ENCODE results near the gene FBXL20. TPM values are rescaled to one million over a fixed set of nuclear protein-coding genes. Genes with fewer than 3 reads are reported as not detected.

FBXL20 gene
- total and polyA plus RNA-seq, 9 of the 15 experiments (the other 6 are each of a cell fraction or from before 2014, with no cell fraction given): 1.8 to 15.1 (median 5.6) TPM

DNA sequence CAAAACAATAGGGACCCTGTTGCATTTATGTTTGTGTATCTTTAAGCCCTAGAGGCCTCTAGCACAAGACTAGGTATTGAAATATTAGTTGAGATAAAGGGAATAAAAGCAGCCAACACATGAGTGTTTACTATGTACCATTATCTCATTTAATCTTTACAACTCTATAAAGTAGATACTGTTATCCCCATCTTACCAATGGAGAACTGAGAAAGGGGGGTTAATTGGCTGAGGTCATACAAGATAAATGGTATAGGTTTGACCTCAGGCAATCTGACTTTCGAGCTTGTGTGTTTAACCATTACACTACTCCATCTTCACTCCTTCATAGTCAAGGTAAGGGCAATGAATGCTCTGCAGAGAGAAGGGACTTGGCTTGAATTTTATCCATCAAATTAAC, 149.4 kb downstream of the FBXL20 start:
- in situ Hi-C loops (cut with MboI) (no loop called here), intact Hi-C loops (cut with micrococcal nuclease) (no loop called here)
- POLR2A ChIA-PET: interaction anchor here (0.8 to 1.4 kb wide), 2 partner anchors 9 to 13 kb away, joined by 3 to 4 read pairs; no protein-coding TSS in a partner anchor
- no peaks in the 10 kb centered on the region for H3K79me2 ChIP-seq (ENCODE audit: control insufficient read depth, insufficient read depth, low read length)
- no TSS peak for BruUV-seq (replicated peaks)
- FAIRE-seq (no peak), DNase-seq (ENCODE audit: extremely low read depth in 1 of 4, low spot score in 3 of 4) (no peak), ATAC-seq (no peak)
- no peaks in the 10 kb centered on the region for H4K20me1 ChIP-seq (replicated peaks; ENCODE audit: control insufficient read depth, insufficient read depth, low read length)
- H3K4me2 ChIP-seq (ENCODE audit: insufficient read depth, low read length): no peak overlapping the region
- H3K4me1 ChIP-seq (replicated peaks in 1 of 2; ENCODE audit: control insufficient read depth in 2 of 2, insufficient read depth in 2 of 2, low read length in 2 of 2): no peaks in the 10 kb centered on the region
- H3K27ac ChIP-seq (ENCODE audit: extremely low read depth, low read depth, low read length): no peak overlapping the region
- no peaks in the 10 kb centered on the region for H3K9me3 ChIP-seq (replicated peaks; ENCODE audit: control insufficient read depth, insufficient read depth, low read depth, low read length)
- no peak overlapping the region for H3K9ac ChIP-seq (ENCODE audit: insufficient read depth in 1 of 2, low read depth in 2 of 2, low read length in 2 of 2)
- H3K4me3 ChIP-seq: no peak overlapping the region
- no peak overlapping the region for H2AFZ ChIP-seq (ENCODE audit: low read depth, low read length)
- H3K9me1 ChIP-seq (ENCODE audit: control insufficient read depth, insufficient read depth, low read length): no peaks in the 10 kb centered on the region
- H3K27me3 ChIP-seq (ENCODE audit: control insufficient read depth in 2 of 2, insufficient read depth in 2 of 2, low read length in 2 of 2): no peaks in the 10 kb centered on the region
- no peaks in the 10 kb centered on the region; the same call in 2 of the 3 replicates for H3K36me3 ChIP-seq (ENCODE audit: control insufficient read depth, insufficient read depth, low read length)
- WGBS (ENCODE audit: insufficient coverage, low coverage, missing lambda C conversion rate): 45% methylated on average over 1 of the region's 1 CpG
- CTCF ChIA-PET (ENCODE audit: low intra/inter-chr PET ratio): no interaction called here
- TF ChIP-seq, protein P1, sequence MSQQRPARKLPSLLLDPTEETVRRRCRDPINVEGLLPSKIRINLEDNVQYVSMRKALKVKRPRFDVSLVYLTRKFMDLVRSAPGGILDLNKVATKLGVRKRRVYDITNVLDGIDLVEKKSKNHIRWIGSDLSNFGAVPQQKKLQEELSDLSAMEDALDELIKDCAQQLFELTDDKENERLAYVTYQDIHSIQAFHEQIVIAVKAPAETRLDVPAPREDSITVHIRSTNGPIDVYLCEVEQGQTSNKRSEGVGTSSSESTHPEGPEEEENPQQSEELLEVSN (IDR thresholded peaks at IDR 0.05; ENCODE audit: borderline replicate concordance in 1 of 2, extremely low read depth in 1 of 2, insufficient read depth in 1 of 2, insufficient read length in 1 of 2, low read depth in 1 of 2, low read length in 1 of 2, poor library complexity in 1 of 2, severe bottlenecking in 1 of 2): no peak
- TF ChIP-seq MTA3 (IDR thresholded peaks at IDR 0.05; ENCODE audit: borderline replicate concordance) (no peak), ZNF780A (CRISPR knock-in tag; IDR thresholded peaks at IDR 0.05) (no peak), CREB1 (IDR thresholded peaks at IDR 0.05) (no peak), CREB1 (CRISPR knock-in tag; IDR thresholded peaks at IDR 0.05) (no peak), ZNF584 (CRISPR knock-in tag; IDR thresholded peaks at IDR 0.05; ENCODE audit: low read depth) (no peak), TEAD2 (tag; IDR thresholded peaks at IDR 0.05) (no peak), ZNF551 (CRISPR knock-in tag; IDR thresholded peaks at IDR 0.05) (no peak), ZNF766 (CRISPR knock-in tag; conservative IDR thresholded peaks at IDR 0.05) (no peak), ZNF778 (CRISPR knock-in tag; IDR thresholded peaks at IDR 0.05) (no peak), ZNF668 (CRISPR knock-in tag; IDR thresholded peaks at IDR 0.05) (no peak), NFIX (CRISPR knock-in tag; IDR thresholded peaks at IDR 0.05; ENCODE audit: low read depth) (no peak), ZNF507 (tag; conservative IDR thresholded peaks at IDR 0.05) (no peak), NONO (IDR thresholded peaks at IDR 0.05; ENCODE audit: low read depth in 2 of 2, low read length in 1 of 2) (no peak), ZNF12 (CRISPR knock-in tag; IDR thresholded peaks at IDR 0.05) (no peak), ZNF431 (CRISPR knock-in tag; IDR thresholded peaks at IDR 0.05) (no peak), TBL1XR1 (IDR thresholded peaks at IDR 0.05; ENCODE audit: low read length in 2 of 2) (no peak), BRCA1 (IDR thresholded peaks at IDR 0.05) (no peak), BRCA1 (CRISPR knock-in tag; IDR thresholded peaks at IDR 0.05) (no peak)
- TF ChIP-seq, protein P2, sequence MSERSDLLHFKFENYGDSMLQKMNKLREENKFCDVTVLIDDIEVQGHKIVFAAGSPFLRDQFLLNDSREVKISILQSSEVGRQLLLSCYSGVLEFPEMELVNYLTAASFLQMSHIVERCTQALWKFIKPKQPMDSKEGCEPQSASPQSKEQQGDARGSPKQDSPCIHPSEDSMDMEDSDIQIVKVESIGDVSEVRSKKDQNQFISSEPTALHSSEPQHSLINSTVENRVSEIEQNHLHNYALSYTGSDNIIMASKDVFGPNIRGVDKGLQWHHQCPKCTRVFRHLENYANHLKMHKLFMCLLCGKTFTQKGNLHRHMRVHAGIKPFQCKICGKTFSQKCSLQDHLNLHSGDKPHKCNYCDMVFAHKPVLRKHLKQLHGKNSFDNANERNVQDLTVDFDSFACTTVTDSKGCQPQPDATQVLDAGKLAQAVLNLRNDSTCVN (CRISPR knock-in tag; IDR thresholded peaks at IDR 0.05): no peak
- TF ChIP-seq, protein P3, sequence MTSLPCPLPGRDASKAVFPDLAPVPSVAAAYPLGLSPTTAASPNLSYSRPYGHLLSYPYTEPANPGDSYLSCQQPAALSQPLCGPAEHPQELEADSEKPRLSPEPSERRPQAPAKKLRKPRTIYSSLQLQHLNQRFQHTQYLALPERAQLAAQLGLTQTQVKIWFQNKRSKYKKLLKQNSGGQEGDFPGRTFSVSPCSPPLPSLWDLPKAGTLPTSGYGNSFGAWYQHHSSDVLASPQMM (CRISPR knock-in tag; IDR thresholded peaks at IDR 0.05): no peak
